Body of pancreas (tissue), 4 donors: Measurements from ENCODE around the gene WNK2. TPM values are rescaled to one million over a fixed set of nuclear protein-coding genes. Genes with fewer than 3 reads are reported as not detected.
A peak's percentile ranks its signal among the peaks of the same experiment; 100 is the strongest.

Experiments
- ATAC-seq: fragments of 150-250 bp; one replicate; pipeline ENCODE4 v1.9.1; 2016
- DNase-seq, 4 donors: peaks; one replicate each; pipeline ENCODE4 v3.0.0-alpha.2; 2019
- H3K27ac ChIP-seq, 4 donors: fragments of 200-600 bp; sonication (generic); 1 replicate in 3 of 4; 2 replicates in 1 of 4; pipeline versions ENCODE4 v1.5.1 to v1.6.1; 2016 to 2019; ENCODE audit warnings: mild to moderate bottlenecking in 1 of 4, mixed read lengths in 1 of 4, moderate library complexity in 1 of 4
- H3K27me3 ChIP-seq, 2 donors: fragments of 200-600 bp; sonication (generic); one replicate each; pipeline ENCODE4 v1.6.0; 2016; ENCODE audit warnings: mild to moderate bottlenecking in 1 of 2
- H3K36me3 ChIP-seq, 2 donors: fragments of 200-600 bp; sonication (generic); replicated peaks in 1 of 2; 2 replicates each; pipeline ENCODE4 v1.5.1; 2016; ENCODE audit warnings: low read depth in 2 of 2; ENCODE audit not compliant: insufficient read depth in 1 of 2
- H3K4me1 ChIP-seq: fragments of 200-600 bp; sonication (generic); one replicate; pipeline ENCODE4 v1.6.0; 2016
- H3K4me3 ChIP-seq, 2 donors: fragments of 200-600 bp; sonication (generic); 1 replicate in 1 of 2; 2 replicates in 1 of 2; pipeline ENCODE4 v1.5.1; 2016 to 2019
- H3K9me3 ChIP-seq, 3 donors: fragments of 200-600 bp; sonication (generic); 1 replicate in 2 of 3; 2 replicates in 1 of 3; pipeline ENCODE4 v1.5.1; 2016
- CTCF ChIP-seq, 7 experiments: fragments of 450-650 bp in 4 of 7; fragments of 200-600 bp in 3 of 7; sonication (generic) in 3 of 7; IDR thresholded peaks; one replicate each; pipeline ENCODE4 v1.5.1; 2016 to 2019; ENCODE audit warnings: antibody characterized with exemption in 7 of 7
- POLR2A ChIP-seq, 3 donors: fragments of 450-650 bp; IDR thresholded peaks; one replicate each; pipeline ENCODE4 v1.6.1; 2016; ENCODE audit warnings: antibody characterized with exemption in 3 of 3, mild to moderate bottlenecking in 2 of 3
- WGBS, 2 donors: methylation state at CpG; one replicate each; pipeline ENCODE4 v1.1.5; 2017; 5-methylcytosine and 5-hydroxymethylcytosine counted together
- intact Hi-C: fragments of 100-400 bp; cut with DNase I; formaldehyde crosslinking; loops from one replicate; pipeline ENCODE4 v1.15.1; 2023
- total RNA-seq, 2 donors: library from RNA; depleted of rRNA; stranded (reverse); fragments of >200 nt; gene quantifications; one replicate each; pipeline ENCODE4 v1.1.0, GENCODE V29; 2016

Gene WNK2
- total RNA-seq, 2 donors from 2014 or later, result 85.4 to 173 TPM

GRCh38 chr9:93222890-93223259, 38.9 kb downstream of the WNK2 start:
- intact Hi-C loops, result no loop called here
- Histone ChIP-seq H3K27me3 (no peaks in the 10 kb centered on the region), H3K4me1 (peaks cover 76% of the 10 kb centered on the region), H3K36me3 (no peaks in the 10 kb centered on the region), H3K4me3 (no peak overlapping the region), H3K9me3 (no peaks in the 10 kb centered on the region), H3K27ac (peak overlapping the region; percentile 69 to 87 (median 78))
- TF ChIP-seq CTCF (IDR thresholded peaks at IDR 0.05) (no peak), POLR2A (IDR thresholded peaks at IDR 0.05) (peak in 1 of 3 donors; percentile 16)
- 74 to 79% methylated on average over 7 of the region's 7 CpGs for WGBS, 2 donors
- no peak for ATAC-seq
- no peak for DNase-seq

- Histone ChIP-seq H3K27me3 (no peaks in the 10 kb centered on the region), H3K4me1 (peaks cover 76% of the 10 kb centered on the region), H3K27ac (peak overlapping the region; percentile 69 to 87 (median 78)), H3K9me3 (no peaks in the 10 kb centered on the region), H3K36me3 (no peaks in the 10 kb centered on the region), H3K4me3 (no peak overlapping the region)
- peak; percentile 74 for ATAC-seq
- DNase-seq, result peak; percentile 58 to 84 (median 78)
- intact Hi-C loops, result no loop called here
- 29 to 54% methylated on average over 8 to 16 of the region's 16 CpGs for WGBS, 2 donors
- TF ChIP-seq POLR2A (IDR thresholded peaks at IDR 0.05) (peak in 1 of 3 donors; percentile 30), CTCF (IDR thresholded peaks at IDR 0.05) (peak in 1 of 7 experiments; percentile 3)
These were observed 39.6 kb downstream of the WNK2 start for GRCh38 chr9:93223260-93224180.

- H3K27me3 ChIP-seq, result no peaks in the 10 kb centered on the region
- no peaks in the 10 kb centered on the region for H3K9me3 ChIP-seq
- 54 to 70% methylated on average over 2 of the region's 2 CpGs for WGBS, 2 donors
- peak overlapping the region; percentile 58 to 87 (median 74) for H3K27ac ChIP-seq
- intact Hi-C loops, result no loop called here
- no peak overlapping the region for H3K4me3 ChIP-seq
- DNase-seq (peak in 3 of 4 donors; percentile 43 to 68 (median 57)), ATAC-seq (peak; percentile 62)
- peaks cover 77% of the 10 kb centered on the region for H3K4me1 ChIP-seq
- TF ChIP-seq POLR2A (IDR thresholded peaks at IDR 0.05) (no peak), CTCF (IDR thresholded peaks at IDR 0.05) (no peak)
- no peaks in the 10 kb centered on the region for H3K36me3 ChIP-seq
These were observed 40.7 kb downstream of the WNK2 start for GRCh38 chr9:93224591-93224990.

GRCh38 chr9:93225417-93225816, 41.5 kb downstream of the WNK2 start:
- intact Hi-C loops, result no loop called here
- DNase-seq (no peak), ATAC-seq (no peak)
- Histone ChIP-seq H3K9me3 (no peaks in the 10 kb centered on the region), H3K4me1 (peaks cover 77% of the 10 kb centered on the region), H3K27me3 (no peaks in the 10 kb centered on the region), H3K36me3 (no peaks in the 10 kb centered on the region), H3K4me3 (no peak overlapping the region), H3K27ac (peak overlapping the region; percentile 22 to 87 (median 74))
- no peak for TF ChIP-seq CTCF (IDR thresholded peaks at IDR 0.05)
- TF ChIP-seq POLR2A (IDR thresholded peaks at IDR 0.05), result no peak
- 69 to 77% methylated on average over 7 of the region's 7 CpGs for WGBS, 2 donors
